NCI-H2081 (cell line): Measurements from ENCODE around the gene NPR2.

Source experiments
- DNase-seq, 2 experiments: peaks; one replicate each; lab custom pipeline; 2025; lab: John Stamatoyannopoulos, UW

NPR2 gene

DNA sequence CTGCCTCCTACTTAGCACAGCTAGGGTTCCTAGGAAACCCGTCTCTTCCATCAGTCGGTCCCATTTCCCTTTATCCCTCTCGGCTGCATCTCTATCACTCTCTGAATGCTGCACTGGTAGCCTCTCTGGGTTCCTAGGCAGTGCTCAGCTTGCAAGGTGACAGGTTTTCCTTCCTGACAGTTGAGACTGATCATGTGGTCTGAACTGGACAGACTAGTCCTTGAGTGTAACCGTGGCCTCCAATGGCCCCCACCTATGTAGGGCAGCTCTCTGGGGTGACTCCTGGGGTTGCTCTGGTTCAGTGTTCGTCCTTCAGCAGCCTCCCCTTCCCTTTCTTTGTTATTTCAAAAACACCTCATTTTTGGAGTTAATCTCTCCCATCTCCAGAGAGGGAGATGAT, 41.4 kb downstream of the NPR2 start:
- no peak for DNase-seq

DNA sequence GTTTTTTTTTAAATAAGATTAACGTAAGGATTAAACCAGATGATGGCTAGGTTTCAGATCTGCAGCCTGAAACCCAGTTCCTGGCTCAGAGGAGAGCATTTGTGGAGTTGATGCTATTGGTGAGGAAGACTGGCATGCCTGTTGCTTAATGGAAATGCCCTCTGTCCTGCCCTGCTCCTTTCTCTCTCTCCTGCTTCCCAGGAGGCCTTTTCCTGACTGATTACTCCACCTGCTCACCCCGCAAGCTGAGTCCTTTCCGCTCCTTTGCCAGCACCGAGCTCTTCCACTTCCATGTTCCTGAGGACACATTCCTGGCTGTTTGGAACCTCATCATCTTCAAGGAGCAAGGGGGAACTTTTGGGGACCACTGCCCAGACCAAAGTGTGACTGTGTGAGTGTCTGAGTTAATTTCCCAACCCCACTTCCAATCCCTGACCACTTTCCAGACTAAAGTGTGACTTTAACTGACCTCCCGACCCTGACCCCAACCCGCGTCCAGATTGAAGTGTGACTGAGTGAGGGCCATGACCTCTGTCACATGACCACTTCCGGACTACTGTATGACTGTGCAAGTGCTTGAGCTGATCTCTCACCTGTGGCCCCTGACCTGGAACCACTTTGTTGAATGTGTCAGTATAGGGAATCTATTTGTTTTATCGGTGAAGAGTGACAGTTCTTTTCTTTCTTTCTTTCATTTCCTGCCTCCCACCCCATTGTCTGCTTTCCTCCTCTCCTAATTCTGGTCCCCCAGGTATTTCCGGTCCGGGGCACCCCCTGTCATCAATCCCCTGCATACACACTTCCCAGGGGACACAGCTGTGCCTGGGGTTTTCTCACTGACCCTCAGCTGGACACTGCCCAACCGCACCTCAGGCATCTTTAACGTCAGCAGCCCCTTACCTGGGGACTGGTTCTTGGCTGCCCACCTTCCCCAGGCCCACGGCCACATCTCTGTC, 43.1 kb downstream of the NPR2 start:
- no peak for DNase-seq

DNA sequence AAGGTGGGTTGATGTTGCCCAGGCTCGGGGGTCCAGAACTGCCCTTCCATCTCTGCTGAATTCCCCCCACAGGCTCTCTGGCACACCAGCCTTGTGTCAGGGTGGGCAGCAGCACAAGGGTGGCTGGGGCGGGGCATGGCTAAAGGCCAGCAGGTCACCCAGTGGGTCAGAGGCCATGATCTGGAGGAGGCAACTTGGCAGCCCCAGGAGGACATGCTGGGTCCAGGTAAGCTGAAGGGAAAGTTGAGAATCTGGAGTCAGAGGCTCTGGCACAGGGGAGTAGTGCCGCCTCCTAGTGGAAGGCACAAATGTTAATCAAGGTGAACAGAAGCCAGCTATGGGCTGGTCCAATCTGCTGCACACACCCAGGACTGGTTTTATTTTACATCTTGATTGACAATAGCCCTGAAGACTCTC, 43.8 kb downstream of the NPR2 start:
- no peak for DNase-seq

DNA sequence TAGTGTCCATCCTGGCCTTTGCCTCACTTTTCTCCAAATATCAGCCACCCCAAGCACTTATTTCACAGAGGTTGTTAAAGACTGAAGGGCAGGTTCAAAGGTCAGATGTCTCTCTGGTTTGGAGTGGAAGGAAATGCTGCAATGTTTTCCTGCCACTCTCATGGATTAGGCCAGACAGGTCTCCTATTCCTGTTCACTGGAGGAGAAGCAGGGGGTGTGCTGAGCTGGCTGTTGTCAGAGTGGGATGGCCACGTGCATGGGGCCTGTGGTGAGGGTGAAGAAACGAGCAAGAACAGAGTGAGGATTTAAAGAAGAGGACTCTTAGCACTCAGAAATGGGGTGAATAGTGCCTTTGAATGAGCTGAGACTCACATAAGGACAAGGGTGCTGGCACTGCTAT, 44.4 kb downstream of the NPR2 start:
- DNase-seq: no peak

DNA sequence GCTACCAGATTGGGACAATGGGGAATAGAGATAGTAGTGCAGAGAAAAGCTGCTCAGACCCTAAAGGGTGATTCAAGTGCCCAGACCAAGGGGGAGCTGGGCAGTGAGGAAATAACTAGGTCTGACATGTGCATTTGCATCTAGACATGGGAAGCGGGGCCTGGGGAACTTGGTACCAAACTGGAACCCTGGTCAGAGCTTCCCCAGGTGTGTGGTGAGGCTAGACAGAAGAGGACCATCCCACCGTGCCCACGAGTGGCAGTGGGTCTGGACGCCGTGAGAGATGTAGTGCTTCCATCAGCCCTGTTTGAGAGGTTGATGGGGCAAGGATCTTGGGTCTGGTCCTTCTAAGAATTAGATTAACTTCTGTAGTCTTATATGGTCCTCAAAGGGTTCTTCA, 45.2 kb downstream of the NPR2 start:
- no peak for DNase-seq

DNA sequence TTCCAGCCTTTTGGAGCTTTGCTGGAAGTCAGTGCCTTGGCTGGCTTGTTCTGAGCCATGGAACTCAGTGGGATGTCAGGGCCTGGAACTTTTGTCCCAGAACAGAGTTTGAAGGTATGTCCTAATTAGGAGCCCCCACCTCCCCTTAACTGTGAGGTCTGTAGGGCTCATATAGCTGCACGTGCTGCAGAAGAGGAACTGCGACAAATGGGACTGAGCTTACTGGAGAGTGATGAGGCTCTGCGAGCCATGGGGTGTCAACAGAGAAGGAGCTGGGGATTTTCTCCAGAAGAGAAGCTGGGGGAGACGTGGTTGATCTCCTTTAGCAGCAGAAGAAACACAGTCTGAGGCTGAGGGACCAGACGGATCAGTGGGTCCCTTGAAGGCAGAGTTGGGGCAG, 48.5 kb downstream of the NPR2 start:
- no peak for DNase-seq

DNA sequence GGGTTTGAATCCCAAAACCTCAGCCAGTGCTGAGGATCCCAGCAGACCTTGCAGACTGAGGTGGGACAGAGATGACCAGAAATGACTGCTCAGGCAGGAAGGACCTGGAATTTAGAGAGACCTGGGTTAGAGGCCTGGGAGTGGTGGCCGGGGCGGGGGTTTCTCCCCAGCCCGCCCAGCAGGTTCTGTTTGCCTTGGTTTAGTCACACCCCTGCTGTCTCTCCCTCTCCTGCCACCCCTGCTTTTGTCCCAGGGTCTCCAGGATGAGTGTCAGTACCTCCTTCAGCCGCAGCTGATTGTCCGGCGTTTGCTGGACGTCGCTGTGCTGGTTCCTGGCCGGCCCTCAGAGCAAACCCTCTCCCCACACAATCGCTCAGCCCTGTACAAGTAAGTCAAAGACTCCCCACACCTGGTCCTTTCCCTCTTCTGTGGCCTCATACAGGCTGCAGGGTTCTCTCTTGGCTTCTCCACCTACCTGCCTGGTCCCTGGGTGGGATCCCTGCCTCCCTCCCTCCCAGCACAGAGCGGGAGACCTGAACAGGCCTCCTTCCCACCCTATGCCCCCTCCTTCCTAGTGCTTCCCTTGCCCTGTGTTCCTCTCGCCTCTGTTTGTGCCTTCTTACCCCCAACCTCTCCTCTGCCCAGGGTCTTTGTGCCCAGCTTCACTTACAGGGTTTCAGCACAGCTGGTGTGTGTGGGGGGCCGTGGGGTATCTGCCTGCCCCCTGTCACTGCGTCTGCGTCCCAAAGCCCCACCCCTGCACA, 49.7 kb downstream of the NPR2 start:
- DNase-seq: no peak

DNA sequence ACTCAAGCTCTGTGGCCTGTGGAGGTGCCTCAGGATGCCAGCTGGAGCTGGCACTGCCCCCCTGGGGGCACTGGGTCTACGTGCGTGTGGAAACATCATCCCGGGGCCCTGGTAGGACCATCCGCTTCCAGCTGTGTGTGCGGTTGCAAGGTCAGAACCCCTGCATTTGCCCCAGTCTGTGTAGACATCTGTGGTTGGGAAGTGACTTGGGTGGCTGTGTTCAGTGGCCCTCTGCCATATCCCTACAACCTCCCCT, 50.2 kb downstream of the NPR2 start:
- DNase-seq: no peak

DNA sequence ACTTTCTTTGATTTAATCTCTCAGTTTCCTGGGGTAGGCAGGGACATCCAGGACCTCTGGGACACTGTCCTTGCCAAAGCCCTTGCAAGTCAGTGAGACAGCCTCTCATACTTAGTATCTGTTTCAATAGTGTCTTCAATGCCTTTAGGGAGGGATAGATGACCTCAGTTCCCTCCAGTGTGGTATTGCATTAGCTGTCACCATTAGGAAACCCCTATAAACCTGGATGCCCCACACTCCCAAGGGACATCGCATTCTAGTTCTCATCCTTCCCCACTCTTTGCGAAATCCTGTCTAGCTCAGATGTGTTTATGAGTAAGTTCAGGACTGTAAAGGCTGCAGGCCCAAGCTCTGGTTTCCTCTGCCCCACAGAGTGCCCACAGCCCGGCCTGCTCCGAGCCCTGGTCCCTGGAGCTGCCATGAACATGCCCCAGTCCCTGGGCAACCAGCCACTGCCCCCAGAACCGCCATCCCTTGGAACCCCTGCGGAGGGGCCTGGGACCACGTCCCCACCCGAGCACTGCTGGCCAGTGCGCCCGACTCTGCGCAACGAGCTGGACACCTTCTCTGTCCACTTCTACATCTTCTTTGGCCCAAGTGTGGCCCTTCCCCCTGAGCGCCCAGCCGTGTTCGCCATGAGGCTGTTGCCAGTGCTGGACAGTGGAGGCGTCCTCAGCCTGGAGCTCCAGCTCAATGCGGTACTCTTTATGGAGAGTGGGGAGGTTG, 50.8 kb downstream of the NPR2 start:
- DNase-seq: no peak

DNA sequence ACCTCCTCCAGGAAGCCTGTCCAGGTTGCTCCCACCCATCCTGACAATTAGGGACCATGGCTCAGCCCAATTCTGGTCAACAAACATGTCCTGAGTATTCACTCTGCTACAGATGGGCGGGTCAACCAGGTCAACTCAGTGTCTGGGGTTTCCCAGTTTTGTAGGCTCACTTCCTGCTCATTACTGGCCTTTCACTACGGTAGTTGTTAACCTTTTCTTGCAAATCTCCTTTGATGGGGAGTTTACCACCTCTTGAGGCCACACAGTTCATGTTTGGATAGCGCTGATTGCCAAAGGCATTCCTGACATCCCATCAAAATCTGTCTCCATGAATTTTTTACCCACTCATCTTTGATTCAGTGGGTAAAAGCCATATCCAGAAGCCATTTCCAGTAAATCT, 51.4 kb downstream of the NPR2 start:
- DNase-seq: no peak

DNA sequence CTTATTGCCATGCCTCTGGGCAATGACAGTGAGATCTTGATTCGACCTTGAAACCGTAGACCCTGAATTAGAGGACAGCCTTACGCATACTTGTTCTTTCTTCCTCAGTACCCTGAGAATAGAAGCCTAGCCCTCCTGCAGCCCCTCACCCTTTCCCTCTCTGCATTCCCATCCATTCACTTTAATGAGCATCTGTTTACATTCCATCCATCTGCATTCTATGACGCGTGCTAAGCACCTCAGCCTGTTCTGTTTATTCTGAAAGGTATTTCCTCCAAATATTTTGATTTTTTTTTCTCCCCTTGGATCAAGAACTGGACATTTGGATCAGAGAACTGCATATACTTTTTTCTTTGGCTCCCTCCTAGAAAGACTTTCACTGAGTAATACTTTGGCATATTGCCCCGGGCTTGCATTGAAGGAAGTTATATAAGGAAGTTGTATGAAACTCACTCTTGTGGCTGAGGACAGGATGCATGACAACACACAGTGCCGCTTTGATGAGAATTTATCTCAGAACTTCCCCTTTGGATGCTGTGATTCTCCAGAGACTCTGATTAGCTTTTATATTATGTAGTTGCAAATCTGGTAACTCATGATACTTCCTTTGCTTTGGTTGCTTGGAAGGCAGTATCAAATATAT, 53.4 kb downstream of the NPR2 start:
- no peak for DNase-seq

DNA sequence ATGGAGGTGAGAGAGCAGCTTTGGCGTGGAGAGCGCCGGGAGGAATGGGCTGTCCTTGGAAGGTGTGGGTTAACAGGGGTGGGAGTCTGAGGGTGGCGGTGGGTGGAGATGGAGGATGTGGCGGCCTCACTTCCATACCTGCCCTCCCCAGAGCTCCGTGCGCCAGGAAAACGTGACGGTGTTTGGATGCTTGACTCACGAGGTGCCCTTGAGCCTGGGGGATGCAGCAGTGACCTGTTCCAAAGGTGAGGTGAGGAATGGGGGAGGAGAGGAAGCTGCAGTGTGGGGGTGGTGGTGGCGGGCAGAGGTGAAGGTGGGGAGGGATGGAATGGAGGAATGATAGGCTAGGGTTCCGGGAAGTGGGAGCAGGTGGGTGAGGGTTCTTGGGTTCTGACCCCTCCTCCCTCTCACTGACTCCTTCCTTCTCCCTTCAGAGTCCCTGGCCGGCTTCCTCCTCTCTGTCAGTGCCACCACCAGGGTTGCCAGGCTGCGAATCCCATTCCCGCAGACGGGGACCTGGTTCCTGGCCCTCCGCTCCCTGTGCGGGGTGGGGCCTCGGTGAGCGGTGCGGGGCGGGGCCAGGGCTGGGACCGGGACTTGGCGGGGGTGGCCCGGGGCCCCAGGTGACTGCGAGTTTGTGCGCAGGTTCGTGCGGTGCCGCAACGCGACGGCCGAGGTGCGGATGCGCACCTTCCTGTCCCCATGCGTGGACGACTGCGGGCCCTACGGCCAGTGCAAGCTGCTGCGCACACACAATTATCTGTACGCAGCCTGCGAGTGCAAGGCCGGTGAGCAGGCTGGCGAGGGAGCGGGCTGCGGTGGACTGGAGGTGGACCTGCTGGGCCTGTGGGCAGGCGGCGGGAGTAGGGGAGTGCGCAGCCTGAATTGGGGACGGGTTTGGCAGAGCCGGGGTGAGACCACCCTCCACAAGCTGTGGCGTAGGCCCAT, 54.7 kb downstream of the NPR2 start:
- DNase-seq: no peak

DNA sequence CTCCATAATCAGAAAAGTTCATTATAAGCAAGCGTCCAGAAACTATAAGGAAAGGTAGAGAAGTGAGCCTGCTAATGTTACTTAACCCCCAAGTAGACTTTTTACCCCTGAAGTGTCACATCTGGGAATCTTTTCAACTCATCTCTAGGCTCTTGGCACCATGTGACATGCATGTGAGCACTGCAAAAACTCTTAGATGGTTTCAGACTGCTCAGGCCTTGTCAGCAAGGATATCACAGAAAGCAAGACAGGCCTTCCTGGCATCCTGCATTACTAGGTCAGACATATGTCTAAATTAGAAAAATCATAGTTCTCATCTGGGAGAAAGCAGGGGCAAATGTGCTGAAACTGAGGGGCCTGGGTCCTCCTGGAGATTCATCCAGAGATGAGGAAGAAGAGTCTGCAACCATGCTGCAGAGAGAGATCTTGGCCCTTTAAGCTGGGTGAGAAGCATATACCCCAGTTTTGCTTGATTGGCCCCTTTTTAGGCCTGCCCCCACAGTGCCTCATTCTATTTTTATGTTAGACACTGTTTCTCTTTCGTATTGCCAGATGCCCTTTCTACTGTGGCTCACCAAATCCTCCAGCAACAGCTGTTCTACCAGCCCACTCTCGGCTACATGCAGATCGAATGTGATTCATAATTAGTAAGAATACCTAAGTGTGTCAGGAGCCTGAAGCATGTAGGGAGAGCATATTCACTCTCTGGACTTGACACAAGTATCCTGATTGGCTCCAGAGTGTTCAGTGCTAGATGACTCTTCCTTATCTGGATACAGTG, 56.6 kb downstream of the NPR2 start:
- DNase-seq: no peak

DNA sequence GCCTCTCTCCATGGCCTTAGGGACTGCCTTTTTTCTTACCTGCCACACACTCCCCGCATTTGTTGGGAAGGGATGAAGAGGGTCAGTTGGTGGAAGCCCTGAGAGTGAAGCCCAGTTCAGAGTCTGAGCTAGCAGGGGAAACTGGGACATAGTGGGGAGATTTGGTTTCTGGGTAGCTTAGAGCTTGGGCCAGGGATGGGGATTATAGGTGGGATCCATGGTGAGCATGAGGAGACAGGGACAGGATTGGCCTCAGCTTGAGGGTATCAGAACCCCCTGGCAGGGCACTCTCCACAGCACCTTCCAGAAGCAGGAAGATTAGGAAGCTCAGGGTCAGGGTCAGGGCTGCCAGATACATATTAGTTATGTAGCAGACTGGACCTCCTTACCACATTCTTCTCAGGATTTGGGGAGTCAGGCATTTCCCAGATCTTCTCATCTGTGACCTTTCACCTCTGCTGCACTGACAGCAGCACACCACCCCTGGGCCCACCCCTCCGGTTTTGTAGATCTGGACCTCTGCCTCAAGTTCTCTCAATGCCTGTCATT, 61.0 kb downstream of the NPR2 start:
- DNase-seq: no peak

DNA sequence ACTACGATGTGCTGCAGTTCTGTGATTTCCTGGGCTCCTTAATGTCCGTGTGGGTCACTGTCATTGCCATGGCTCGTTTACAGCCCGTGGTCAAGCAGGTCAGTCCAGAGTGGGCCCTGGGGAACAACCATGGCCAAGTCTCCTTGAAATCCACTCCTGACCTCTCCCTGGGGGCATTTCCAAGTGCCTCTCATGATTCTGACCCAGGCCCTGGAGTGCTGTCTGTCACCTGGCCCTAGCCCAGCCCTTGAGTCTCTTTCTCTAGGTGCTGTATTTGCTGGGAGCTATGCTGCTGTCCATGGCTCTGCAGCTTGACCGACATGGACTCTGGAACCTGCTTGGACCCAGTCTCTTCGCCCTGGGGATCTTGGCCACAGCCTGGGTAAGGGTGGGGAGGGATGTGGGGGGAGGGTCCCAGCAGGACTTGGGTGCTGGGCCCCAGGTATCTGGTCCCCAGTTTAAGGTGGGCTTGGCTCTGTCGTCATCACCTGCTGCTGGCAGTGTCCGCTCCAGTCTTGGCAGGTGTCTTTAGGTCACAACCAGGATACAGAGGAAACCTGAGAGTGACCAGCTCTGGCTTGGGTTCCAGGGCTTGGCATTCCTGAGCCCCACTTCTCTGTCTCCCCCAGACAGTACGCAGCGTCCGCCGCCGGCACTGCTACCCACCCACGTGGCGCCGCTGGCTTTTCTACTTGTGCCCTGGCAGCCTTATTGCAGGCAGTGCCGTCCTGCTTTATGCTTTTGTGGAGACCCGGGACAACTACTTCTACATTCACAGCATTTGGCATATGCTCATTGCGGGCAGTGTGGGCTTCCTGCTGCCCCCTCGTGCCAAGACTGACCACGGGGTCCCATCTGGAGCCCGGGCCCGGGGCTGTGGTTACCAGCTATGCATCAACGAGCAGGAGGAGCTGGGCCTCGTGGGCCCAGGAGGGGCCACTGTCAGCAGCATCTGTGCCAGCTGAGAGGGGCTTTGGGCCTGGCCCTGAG, 61.8 kb downstream of the NPR2 start:
- DNase-seq: no peak

DNA sequence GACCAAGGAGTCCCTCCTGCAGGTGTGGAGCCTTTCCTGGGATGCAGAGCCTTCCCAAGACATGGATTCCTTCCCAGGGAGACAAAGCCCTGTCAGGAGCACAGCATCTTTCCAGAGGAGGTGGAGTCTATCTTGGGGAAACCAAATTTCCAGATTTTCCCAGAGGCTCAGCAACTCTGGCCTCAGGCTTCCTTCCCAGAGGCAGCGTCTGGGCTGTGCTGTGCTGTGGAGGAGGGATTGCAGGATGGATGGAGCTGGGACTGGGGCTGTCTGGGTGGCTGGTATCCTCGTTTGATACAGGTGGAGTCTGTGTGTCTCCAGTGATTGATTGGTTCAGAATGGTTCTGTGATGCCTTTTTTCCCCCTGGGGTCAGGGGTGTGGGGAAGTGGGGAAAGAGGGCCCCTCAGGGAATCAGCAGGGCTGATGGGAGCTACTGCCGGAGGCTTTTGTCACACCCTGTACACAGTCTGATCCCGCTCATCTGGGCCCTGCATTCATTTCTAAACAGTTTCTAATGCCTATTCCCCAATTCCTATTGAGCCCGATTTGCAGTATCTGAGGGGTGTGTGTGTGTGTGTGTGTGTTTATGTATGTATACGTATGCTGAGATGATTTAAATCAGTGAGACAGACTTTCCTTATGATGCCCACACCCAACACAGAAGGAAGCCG, 62.8 kb downstream of the NPR2 start:
- DNase-seq: no peak

DNA sequence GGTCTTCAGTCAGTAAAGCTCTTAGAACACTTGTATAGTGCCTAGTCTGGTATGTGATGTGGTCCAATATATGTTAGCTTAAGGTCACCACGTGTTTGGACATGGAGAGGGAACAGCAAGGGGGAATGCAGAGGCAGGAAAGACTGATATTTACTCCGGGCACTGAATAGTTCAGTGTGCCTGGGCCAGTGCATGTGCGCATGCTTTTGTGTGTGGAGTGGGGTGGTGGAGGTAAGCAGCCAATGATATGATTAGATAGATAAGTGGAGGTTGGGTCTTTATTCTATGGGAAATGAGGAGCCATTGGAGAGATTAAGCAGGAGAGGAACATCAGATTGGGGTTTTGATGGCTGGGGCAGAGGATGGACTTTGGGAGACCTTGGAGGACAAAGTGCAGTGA, 64.8 kb downstream of the NPR2 start:
- no peak for DNase-seq

DNA sequence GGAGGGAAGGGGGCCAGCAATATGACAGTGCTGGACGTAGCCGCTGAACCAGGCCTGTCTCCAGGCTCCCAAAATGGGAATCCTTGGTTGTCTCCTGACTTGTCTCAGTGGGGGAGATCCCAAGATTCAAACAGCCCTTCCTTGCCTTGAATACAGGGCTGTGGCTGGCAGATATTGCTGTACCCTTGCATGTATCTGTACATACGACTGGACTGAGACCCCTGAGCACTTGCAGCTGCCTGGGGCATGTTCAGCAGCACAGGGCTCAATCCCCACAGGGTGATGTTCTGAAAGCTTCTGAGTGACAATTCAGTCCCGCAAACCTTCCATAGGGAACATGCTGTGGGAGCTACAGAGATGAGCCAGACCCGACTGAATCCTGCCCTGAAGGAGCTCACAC, 65.5 kb downstream of the NPR2 start:
- DNase-seq: no peak
